Activated CD8-positive, alpha-beta memory T cell treated with anti-CD3 and anti-CD28 coated beads for 4 hours (primary cell): ENCODE measurements around the gene ATE1.
"Not testable (repeated sequence)": the region's sequence is repeated elsewhere in the genome, so short reads cannot be mapped to it uniquely, and the experiment has no call there.

Experiments
- DNase-seq, 2 donors: peaks; one replicate each; pipeline ENCODE4 v3.0.0-alpha.2; 2020; ENCODE audit warnings: low read depth in 2 of 2

ATE1 gene

GRCh38 chr10:121832647-121833046 lies 95.2 kb downstream of the ATE1 start:
- no peak for DNase-seq

DNA sequence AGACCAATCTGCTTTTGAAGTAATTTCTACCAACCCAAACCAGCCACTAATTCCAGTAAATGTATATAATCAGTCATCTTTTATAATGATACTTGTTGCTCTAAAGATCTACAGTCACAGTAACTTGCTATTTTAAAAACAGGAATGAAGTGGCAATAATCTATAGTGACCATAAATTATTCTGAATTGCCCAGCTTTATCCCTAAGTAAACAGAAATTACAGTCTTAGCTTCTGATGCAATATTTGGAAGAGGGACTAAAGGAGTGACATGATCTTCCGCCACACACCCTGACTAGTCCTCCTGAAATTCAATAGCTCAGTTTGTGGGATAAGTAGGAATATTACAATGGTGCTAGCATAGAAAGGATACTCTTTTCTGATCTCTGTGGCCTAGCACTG lies 96.1 kb downstream of the ATE1 start:
- no peak for DNase-seq

- no peak for DNase-seq
These were observed 96.6 kb downstream of the ATE1 start for GRCh38 chr10:121831237-121831636.

DNA sequence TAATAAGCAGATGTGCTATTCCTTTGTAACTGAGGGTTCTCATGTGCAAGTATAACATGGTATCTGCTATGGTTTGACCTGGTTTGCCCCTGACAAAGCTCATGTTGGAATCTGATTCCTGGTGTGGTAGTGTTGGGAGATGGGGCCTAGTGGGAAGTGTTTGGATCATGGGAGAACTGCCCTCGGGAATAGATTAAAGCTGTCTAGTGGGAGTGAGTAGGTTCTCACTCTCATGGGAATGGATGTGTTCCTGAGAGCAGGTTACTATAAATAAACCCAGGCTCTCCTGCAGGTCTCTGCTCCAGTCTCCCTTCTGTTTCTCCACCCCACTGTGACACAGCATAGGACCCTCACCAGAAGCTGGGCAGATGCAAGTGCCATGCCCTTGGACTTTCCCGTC lies 97.7 kb downstream of the ATE1 start:
- DNase-seq: no peak

GRCh38 chr10:121828045-121828444 lies 99.8 kb downstream of the ATE1 start:
- no peak for DNase-seq

- not testable (repeated sequence) for DNase-seq
These were observed 101.1 kb downstream of the ATE1 start for GRCh38 chr10:121826773-121827172.

DNA sequence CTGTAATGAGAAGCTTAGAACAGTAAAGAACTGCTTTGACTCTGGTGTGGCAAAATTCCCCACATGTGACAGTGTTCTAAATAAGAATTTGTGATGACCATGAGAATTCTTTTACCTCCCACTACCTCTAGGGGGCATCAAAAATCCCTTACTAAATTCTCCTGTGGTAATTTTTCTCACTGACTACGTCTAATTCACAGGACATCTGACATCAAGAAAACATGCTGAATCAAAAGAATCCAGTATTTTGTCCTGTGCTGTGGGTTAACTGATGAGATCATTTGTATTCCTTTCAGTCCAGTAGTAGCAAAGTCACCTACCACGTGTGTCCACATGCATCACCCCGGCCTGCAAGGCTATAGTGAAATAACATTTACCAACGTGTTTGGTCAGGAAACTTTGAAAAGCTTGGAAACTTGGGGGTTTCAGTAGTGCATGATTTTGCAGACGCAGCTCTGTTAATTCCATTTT lies 103.8 kb downstream of the ATE1 start:
- DNase-seq: no peak

DNA sequence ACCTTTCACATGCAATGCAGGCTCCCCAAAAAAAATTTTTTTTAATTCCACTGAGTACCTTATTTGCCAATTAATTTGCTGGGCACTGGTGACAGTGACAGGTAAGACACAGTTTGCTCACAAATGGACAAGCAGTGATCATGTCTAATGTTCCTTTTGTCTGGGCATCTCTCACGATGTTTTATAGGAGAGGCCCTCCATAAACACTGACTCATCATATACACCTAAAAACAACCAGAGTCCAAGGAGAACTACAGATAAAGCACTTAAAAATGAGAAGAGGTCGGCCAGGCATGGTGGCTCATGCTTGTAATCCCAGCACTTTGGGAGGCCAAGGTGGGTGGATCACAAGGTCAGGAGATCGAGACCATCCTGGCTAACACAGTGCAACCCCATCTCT lies 105.1 kb downstream of the ATE1 start:
- no peak for DNase-seq

- DNase-seq: no peak
These were observed 105.7 kb downstream of the ATE1 start for GRCh38 chr10:121822180-121822579.

DNA sequence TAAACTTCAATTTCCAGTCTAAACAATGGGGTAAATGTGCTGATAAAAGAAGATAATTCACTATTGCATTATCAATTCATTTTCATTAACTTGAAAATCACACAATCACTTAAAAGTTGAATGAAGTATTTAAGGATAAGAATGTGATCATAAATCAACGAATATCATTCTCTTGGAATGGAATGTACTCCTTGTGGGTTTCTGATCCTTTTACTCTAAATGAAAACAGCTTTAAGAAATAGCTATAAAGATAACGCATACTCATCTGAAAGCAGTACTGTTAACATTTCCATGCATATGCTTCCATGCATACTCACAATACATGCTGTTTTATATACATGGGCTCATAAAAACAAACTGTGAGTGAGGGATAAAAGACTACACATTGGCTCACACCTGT lies 108.8 kb downstream of the ATE1 start:
- DNase-seq: no peak

GRCh38 chr10:121818599-121818998 lies 109.2 kb downstream of the ATE1 start:
- DNase-seq: no peak

DNA sequence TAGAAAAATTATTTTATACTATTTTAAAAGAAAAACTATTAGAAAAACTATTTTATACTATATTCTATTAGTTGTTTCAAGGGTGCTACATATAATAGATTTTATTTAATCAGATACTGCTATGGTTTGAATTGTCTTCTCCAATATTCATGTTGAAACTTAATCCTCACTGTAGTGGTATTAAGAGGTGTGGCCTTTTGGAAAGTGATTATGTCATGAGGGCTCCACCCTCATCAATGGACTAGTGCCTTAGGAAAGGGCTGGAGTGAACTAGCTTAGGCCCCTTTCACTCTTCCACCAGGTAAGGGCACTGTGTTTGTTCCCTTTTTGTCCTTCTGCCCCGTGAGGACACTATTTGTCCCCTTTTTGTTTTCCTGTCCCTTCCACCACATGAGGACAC lies 111.6 kb downstream of the ATE1 start:
- DNase-seq: no peak

DNA sequence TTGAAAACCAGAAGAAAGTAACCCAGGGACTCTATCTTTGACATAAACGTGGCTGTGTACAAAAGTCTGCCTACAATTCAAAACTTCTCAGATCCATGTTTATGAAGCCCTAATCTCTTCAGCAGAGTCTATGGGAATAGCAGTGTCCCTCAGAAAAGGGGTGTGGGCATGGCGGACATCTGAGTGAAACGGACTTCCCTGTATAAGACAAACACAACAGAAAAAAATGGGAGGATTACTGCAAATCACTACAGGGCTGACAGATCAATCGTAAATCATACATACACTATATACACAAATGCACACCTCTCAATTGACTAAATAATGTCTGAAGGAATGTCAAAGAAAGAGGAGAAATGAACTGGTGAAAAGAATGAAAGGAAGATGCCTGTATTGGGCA lies 114.0 kb downstream of the ATE1 start:
- DNase-seq: no peak

GRCh38 chr10:121813211-121813815 lies 114.5 kb downstream of the ATE1 start:
- no peak for DNase-seq

GRCh38 chr10:121812031-121812430 lies 115.8 kb downstream of the ATE1 start:
- DNase-seq: no peak

DNA sequence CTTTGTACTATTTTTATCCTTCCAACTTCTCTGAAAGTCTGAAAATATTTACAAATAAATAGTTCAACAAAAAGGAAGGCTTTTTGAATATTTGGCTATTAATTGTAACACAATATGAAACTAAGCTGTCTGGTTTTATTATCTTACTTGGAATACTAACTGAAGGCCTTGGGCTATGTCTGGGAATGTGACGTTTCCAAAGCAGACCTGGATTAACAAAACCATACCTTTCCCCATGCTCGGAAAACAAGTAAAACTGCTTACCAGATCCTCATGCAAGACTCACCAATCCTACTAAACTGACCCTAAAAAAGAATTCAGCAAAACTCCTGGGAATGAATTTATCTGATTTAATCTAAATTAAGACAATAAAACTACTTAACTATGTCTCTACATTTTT lies 116.4 kb downstream of the ATE1 start:
- no peak for DNase-seq

DNA sequence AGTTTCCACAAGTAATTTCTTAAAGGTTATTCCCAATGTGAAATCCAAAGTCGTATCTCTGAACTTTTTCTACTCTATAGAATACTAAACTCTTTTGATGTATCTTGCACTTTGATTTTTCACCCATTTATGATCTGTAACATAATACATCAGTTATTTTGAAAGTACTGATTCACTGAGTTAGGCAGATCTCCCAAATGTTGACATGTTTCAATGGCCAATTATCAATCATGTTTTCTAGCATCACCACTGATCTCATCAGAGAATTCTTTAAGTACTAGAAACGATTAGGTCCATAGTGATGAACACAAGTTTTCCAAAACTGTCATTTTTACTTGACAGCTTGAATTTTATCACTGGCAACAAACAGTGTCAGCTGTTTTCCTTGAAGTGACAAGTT lies 119.0 kb downstream of the ATE1 start:
- DNase-seq: no peak

- DNase-seq: no peak
These were observed 123.4 kb downstream of the ATE1 start for GRCh38 chr10:121804460-121804859.

- no peak for DNase-seq
These were observed 124.2 kb downstream of the ATE1 start for GRCh38 chr10:121803611-121804010.

GRCh38 chr10:121800831-121801230 lies 127.0 kb downstream of the ATE1 start:
- DNase-seq: no peak

- no peak for DNase-seq
These were observed 127.7 kb downstream of the ATE1 start for GRCh38 chr10:121800146-121800545.

DNA sequence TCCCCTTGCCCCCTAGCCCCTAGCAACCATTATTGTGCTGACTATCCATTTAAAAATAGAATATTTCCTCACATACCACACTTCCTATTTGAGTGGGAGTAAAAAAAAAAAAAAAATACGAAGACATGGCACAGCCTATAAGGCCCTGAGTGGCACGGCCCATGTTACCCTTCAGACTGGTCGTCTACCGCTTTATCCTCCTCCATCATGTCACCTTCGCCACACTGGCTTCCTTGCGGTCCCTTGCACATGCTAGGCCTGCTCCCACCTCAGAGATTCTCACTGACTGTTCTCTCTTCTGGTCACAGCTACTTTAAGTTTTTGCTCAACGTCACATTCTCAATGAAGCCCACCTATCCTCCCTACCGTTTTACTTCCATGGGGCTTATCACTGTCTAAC lies 130.3 kb downstream of the ATE1 start:
- no peak for DNase-seq

DNA sequence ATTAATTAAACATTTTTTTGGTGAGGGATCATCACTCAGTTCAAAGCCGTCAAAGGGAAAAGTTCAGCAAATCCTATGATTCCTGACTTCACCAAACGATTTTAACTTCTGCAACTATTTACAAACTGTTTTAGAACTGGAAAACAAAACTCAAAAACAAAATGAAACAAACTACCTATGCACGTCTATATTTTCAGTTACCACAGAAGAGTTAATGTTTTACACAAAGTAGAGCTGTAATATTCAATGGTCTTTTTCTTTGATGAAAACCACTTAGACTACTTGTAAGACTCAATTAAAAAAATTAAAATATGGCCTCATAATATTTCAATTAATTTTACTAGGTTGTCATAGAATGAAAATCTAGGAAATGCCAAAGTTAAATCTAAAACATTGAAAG lies 131.5 kb downstream of the ATE1 start:
- no peak for DNase-seq

GRCh38 chr10:121792198-121792597 lies 135.6 kb downstream of the ATE1 start:
- no peak for DNase-seq
